ENCODE data around the gene SCFD1.

GRCh38 chr14:30580616-30581282 lies 41.4 kb upstream of the SCFD1 start:
- TF ChIP-seq CTCF (IDR thresholded peaks at IDR 0.05; ENCODE audit: insufficient read depth, low read length, poor library complexity, severe bottlenecking) (no peak), EZH2phosphoT487 (conservative IDR thresholded peaks at IDR 0.05; ENCODE audit: low read length) (no peak)
